GM18909 (cell line): ENCODE results near the gene MDN1.

Source experiments
- ATAC-seq: cut with Tn5 transposase; IDR thresholded peaks from one replicate; pipeline ENCODE4 v1.9.1; 2021; ENCODE audit warnings: mild to moderate bottlenecking; ENCODE audit not compliant: unreplicated experiment, poor library complexity

The MDN1 gene

GRCh38 chr6:89711801-89712200, 107.8 kb downstream of the MDN1 start:
- ATAC-seq: no peak

DNA sequence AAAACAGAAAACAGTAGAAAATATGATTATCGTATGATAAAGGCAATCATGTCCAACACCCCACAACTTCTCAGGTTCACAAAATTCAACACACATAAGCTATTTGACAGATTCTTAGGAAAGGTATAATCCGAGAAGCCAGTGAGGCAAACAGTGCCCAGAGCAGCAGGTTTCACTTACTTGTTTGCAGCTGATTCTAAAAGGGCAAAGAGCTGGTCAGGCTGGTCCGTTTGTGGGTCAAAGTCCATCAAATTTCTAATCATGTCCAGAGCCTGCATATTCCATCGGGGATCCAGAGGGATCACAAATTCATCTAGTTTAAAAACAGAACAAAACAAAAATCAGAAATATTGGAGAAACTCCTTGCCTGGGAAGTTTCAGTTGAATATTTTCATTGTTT, 111.3 kb downstream of the MDN1 start:
- ATAC-seq: no peak

DNA sequence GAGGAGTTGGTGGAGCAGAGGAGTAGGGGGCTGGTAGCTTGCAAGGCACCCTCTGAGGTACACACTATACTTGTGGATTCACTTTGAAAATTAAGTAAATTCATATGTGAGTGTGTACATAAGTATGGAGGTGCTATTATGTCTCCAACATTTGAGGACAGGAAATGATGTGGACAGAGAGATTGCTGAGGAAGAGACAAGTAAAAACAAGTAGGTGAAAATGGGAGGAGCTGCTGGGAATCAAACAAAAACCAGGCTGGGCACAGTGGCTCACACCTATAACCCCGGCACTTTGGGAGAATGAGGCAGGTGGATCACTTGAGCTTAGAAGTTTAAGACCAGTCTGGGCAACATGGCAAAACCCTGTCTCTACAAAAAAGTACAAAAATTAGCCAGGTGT, 111.8 kb downstream of the MDN1 start:
- no peak for ATAC-seq

DNA sequence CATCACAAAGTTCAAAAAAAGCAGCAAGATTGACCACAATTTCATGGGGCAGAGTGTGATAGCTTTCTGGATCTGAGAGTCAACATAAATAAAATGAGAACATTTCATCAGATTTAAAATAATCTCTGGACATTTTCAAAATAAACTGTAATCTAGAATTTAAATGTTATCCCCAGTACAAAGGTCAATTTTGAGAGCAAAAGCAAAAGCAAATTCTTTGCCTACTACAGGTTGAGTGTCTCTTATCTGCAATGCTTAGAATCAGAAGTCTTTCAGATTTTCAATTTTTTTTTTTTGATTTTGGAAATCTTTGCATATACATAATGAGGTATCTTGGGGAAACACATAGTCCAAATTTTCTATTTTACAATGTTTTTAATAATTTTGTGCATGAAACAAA, 113.5 kb downstream of the MDN1 start:
- no peak for ATAC-seq

GRCh38 chr6:89703292-89703691, 116.3 kb downstream of the MDN1 start:
- ATAC-seq: no peak

GRCh38 chr6:89702349-89702748, 117.2 kb downstream of the MDN1 start:
- ATAC-seq: no peak

GRCh38 chr6:89695667-89696066, 123.9 kb downstream of the MDN1 start:
- ATAC-seq: no peak

DNA sequence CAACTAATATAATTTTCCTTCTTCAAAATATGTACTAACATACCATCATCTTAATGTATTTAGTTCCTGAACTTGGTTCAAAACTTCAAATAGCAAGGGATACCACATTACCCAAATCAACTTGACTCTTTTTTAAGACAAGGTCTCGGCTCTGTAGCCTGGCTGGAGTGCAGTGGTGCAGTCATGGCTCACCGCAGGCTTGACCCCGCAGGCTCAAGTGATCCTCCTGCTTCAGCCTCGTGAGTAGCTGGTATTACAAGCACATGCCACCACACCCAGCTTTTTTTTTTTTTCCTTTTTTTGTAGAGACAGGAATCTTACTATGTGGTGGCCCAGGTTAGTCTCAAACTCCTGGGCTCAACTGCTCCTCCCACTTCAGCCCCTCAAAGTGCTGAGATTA, 125.2 kb downstream of the MDN1 start:
- ATAC-seq: no peak

DNA sequence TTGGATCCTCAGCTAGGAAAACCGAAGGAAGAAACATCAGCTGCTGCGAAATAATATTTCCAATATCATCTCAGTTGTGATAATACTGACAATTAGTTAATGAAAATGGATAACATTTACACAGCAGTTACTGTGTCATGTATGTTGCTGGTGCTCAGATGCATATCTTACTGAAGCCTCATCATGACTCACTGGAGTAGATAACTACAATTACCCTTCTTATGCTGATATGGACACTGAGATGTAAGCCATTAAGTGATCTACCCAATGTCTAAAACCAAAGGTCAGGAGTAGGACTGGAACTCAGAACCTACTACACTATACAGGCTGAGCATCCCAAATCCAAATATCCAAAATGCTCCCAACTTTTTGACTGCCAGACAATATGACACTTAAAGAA, 126.4 kb downstream of the MDN1 start:
- ATAC-seq: no peak

DNA sequence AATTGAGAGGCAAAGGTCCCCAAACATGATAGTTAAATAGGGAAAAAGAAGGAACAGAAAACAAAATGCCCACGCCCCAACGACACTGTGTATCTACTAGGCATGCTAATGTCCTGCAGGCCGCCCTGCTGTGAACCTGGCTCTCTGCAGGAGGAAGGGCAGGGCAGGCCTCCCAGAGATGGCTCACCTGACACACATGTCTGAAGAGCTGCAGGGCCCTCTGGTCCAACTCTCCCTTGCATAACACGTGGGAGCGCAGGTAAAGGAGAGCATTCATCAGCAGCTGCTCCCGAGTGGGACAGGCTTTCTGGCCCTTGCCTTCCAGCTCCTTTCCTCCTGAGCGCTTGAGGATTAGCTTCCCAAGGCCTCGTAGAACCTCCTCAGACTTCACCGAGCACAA, 127.3 kb downstream of the MDN1 start:
- ATAC-seq: no peak

GRCh38 chr6:89690944-89691324, 128.7 kb downstream of the MDN1 start:
- ATAC-seq: no peak

- ATAC-seq: no peak
These were observed 129.9 kb downstream of the MDN1 start for GRCh38 chr6:89689732-89690131.

- ATAC-seq: no peak
These were observed 131.3 kb downstream of the MDN1 start for GRCh38 chr6:89688328-89688727.

- ATAC-seq: no peak
These were observed 134.3 kb downstream of the MDN1 start for GRCh38 chr6:89685311-89685710.

GRCh38 chr6:89682991-89683390, 136.6 kb downstream of the MDN1 start:
- no peak for ATAC-seq

DNA sequence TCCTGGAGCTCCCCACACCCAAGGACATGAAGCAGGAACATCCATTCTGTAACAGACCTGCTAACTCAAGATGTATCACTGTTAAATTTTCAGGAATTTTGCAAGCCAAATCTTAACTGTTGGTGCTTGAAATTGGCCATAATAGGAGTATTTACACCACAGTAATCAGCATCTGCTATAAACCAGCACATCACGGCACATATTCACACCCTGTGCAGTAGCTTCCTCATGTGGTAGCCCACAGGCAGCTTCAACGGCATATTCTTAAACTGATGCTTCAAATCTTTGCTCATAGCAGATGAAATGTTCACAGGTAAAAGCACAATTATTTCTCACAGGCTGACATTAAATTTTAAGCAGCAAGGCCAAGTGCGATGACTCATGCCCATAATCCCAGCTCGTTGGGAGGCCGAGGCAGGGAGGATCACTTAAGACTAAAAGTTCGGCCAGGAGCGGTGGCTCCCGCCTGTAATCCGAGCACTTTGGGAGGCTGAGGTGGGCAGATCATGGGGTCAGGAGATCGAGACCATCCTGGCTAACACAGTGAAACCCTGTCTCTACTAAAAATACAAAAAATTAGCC, 137.5 kb downstream of the MDN1 start:
- no peak for ATAC-seq

DNA sequence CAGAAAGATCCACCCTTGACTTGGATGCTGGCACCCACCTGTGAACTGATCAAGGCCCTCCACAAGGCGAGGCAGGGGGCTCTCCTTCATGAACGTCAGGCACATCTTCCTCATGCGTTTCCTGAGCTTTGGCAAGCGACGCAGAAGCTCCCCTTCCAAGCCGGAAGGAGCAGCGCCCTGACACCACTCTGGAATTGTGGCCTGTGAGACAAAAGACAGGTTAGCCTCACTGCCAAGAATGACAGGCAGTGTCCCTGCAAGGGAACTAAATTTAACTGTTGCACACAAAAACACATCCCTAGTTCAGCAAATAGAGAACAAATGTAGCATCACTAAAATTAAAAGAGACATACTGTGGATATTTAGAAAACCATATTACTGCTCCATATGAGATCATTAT, 139.0 kb downstream of the MDN1 start:
- no peak for ATAC-seq

DNA sequence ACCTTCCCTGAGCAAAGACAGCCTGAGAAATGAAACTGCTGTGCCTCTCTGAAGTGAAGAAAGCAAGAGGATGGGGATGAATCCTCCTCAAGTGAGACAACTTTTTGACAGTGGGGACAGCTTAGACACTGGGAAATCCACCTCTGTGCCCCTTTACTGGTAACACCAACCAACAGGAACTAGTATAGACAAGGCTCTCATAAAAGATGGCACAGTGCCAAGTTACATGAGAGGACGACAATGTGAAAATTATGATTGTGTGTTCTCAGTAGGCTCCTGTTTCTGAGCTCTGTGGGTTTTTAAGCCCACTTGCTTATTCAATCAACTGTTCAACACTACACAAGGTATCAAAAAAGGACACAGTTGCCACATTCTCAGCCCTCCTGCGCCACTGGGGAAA, 139.4 kb downstream of the MDN1 start:
- ATAC-seq: no peak

DNA sequence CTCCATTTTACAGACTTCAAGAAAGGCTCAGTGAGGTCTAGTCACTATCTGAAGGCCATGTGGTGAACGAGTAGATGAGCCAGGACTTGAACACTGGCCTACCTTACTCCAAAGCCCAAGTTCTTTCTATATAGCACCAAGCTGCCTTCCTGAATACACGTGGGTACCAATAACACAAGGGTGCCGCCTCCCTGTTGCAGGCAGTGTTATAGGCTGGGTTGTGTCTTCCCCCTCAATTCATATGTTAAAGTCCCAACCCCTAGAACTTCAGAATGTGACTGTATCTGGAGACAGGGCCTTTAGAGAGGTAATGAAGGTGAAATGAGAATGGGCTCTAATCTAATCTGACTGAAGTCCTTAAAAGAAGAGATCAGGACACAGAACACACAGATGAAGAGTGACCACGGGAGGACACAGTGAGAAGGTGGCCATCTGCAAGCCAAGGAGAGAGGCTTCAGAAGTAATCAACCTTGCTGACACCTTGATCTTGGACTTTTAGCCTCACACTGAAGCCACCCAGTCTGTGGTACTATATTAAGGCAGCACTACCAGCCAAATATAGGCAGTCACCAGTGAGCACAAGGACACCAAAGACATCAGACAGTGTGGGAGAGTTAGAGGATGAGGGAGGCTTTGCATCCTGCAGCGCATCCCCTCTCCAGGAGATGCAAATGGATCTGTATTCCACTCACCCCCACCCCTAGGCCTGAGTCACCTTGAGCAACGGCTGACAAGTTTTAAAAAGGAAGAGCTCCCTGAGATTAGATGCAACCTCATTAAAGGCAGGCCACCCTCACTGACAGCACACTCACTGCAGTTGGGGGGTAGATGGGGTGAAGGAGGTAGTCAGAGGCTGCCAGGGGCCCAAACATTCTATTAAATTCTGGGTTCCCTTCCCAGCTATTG, 140.1 kb downstream of the MDN1 start:
- ATAC-seq: no peak

GRCh38 chr6:89678531-89678930, 141.1 kb downstream of the MDN1 start:
- ATAC-seq: no peak

- ATAC-seq: no peak
These were observed 143.4 kb downstream of the MDN1 start for GRCh38 chr6:89675949-89676748.
